Testis (tissue), 5 donors: ENCODE data around the gene LMCD1. TPM values are rescaled to one million over a fixed set of nuclear protein-coding genes. Genes with fewer than 3 reads are reported as not detected.

ENCODE experiments used
- DNase-seq: peaks from one replicate; pipeline ENCODE4 v3.0.0-alpha.2; 2019
- H3K27ac ChIP-seq, 2 donors: fragments of 200-600 bp; sonication (generic); one replicate each; pipeline ENCODE4 v1.5.1; 2019
- H3K27me3 ChIP-seq: fragments of 200-600 bp; sonication (generic); one replicate; pipeline ENCODE4 v1.5.1; 2019
- H3K36me3 ChIP-seq: fragments of 200-600 bp; sonication (generic); one replicate; pipeline ENCODE4 v1.5.1; 2017; ENCODE audit warnings: low read depth; ENCODE audit errors: missing control alignments
- H3K4me1 ChIP-seq: fragments of 200-600 bp; sonication (generic); one replicate; pipeline ENCODE4 v1.5.1; 2019
- H3K4me3 ChIP-seq, 2 donors: fragments of 200-600 bp; sonication (generic); one replicate each; pipeline ENCODE4 v1.5.1; 2017 to 2019
- H3K9me3 ChIP-seq: fragments of 200-600 bp; sonication (generic); one replicate; pipeline ENCODE4 v1.5.1; 2017
- POLR2A ChIP-seq: fragments of 450-650 bp; IDR thresholded peaks from one replicate; pipeline ENCODE4 v1.6.1; 2017; ENCODE audit warnings: antibody characterized with exemption, mild to moderate bottlenecking, moderate library complexity
- WGBS, 2 donors: methylation state at CpG; one replicate each; pipeline ENCODE4 v1.1.5; 2018; 5-methylcytosine and 5-hydroxymethylcytosine counted together
- intact Hi-C: fragments of 100-400 bp; cut with DNase I; formaldehyde crosslinking; loops from one replicate; pipeline ENCODE4 v1.15.1; 2023; ENCODE audit warnings: low total_unique reads
- long read RNA-seq, 2 donors: transcript quantifications; one replicate each; lab custom pipeline, GENCODE V29; 2026
- polyA plus RNA-seq: library from polyadenylated mRNA; stranded (reverse); fragments of 350-450 nt; fragmentation: Illumina TruSeq; extraction: RNeasy Lipid Tissue Mini Kit (QIAGEN cat#74804); gene quantifications from one replicate; pipeline ENCODE4 v1.2.3, GENCODE V29; 2014; ENCODE audit warnings: low read depth, low replicate concordance; ENCODE audit not compliant: insufficient read depth
- total RNA-seq, 2 donors: library from RNA; depleted of rRNA; stranded (reverse); fragments of >200 nt; gene quantifications; one replicate each; pipeline ENCODE4 v1.2.3, GENCODE V29; 2016
- TF ChIP-seq, protein P1 (sequence below), 3 experiments: fragments of 450-650 bp in 2 of 3; fragments of 200-600 bp in 1 of 3; sonication (generic) in 1 of 3; IDR thresholded peaks; one replicate each; pipeline ENCODE4 v1.5.1; 2016 to 2019; ENCODE audit warnings: antibody characterized with exemption in 3 of 3, mild to moderate bottlenecking in 2 of 3, moderate library complexity in 1 of 3

Gene LMCD1, protein sequence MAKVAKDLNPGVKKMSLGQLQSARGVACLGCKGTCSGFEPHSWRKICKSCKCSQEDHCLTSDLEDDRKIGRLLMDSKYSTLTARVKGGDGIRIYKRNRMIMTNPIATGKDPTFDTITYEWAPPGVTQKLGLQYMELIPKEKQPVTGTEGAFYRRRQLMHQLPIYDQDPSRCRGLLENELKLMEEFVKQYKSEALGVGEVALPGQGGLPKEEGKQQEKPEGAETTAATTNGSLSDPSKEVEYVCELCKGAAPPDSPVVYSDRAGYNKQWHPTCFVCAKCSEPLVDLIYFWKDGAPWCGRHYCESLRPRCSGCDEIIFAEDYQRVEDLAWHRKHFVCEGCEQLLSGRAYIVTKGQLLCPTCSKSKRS
- total RNA-seq (100 to 1,000 TPM in 1 of 2 donors, 10 to 100 TPM in 1; 47.9 to 103 TPM), polyA plus RNA-seq (53.3 TPM)
- long read RNA-seq, donor 1, full-length matches to known transcripts = 22 of 22 reads
- long read RNA-seq, donor 1, partial matches to known transcripts = 0 of 22 reads
- long read RNA-seq, donor 1, other reads (novel, unspliced or antisense) = 0 of 22 reads
- long read RNA-seq, donor 2, full-length matches to known transcripts = 12 of 12 reads
- long read RNA-seq, donor 2, partial matches to known transcripts = 0 of 12 reads
- long read RNA-seq, donor 2, other reads (novel, unspliced or antisense) = 0 of 12 reads

GRCh38 chr3:8501371-8502131 is at the start of gene LMCD1:
TSS of gene LMCD1 (plus strand) at chr3:8501823. CDS start at chr3:8501939, 116 bp downstream.
- H3K27ac ChIP-seq = peak within 1 kb of the TSS; percentile 78 to 80
- 1 to 3% methylated on average over 43 to 48 of the region's 49 CpGs for WGBS, 2 donors
- H3K36me3 ChIP-seq = no peaks in the 10 kb centered on the region
- peaks cover 52% of the 10 kb centered on the region for H3K4me1 ChIP-seq
- TF ChIP-seq, protein P1, sequence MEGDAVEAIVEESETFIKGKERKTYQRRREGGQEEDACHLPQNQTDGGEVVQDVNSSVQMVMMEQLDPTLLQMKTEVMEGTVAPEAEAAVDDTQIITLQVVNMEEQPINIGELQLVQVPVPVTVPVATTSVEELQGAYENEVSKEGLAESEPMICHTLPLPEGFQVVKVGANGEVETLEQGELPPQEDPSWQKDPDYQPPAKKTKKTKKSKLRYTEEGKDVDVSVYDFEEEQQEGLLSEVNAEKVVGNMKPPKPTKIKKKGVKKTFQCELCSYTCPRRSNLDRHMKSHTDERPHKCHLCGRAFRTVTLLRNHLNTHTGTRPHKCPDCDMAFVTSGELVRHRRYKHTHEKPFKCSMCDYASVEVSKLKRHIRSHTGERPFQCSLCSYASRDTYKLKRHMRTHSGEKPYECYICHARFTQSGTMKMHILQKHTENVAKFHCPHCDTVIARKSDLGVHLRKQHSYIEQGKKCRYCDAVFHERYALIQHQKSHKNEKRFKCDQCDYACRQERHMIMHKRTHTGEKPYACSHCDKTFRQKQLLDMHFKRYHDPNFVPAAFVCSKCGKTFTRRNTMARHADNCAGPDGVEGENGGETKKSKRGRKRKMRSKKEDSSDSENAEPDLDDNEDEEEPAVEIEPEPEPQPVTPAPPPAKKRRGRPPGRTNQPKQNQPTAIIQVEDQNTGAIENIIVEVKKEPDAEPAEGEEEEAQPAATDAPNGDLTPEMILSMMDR (IDR thresholded peaks at IDR 0.05) = peak in 1 of 3 experiments; percentile 5
- no peak for TF ChIP-seq POLR2A
- peak; percentile 97 for DNase-seq
- intact Hi-C loops = no loop called here
- no peaks in the 10 kb centered on the region for H3K27me3 ChIP-seq
- peak within 1 kb of the TSS; percentile 42 to 59 for H3K4me3 ChIP-seq
- H3K9me3 ChIP-seq = no peaks in the 10 kb centered on the region

GRCh38 chr3:8452112-8452511 is 49.5 kb upstream of the LMCD1 start:
- Histone ChIP-seq H3K36me3 (no peaks in the 10 kb centered on the region), H3K27me3 (no peaks in the 10 kb centered on the region), H3K4me1 (no peaks in the 10 kb centered on the region), H3K9me3 (no peaks in the 10 kb centered on the region), H3K27ac (no peak overlapping the region), H3K4me3 (no peak overlapping the region)
- TF ChIP-seq, protein P1 (IDR thresholded peaks at IDR 0.05) = no peak
- no peak for TF ChIP-seq POLR2A
- WGBS, 2 donors = 92 to 93% methylated on average over 4 of the region's 4 CpGs
- intact Hi-C loops = no loop called here
- DNase-seq = no peak

DNA sequence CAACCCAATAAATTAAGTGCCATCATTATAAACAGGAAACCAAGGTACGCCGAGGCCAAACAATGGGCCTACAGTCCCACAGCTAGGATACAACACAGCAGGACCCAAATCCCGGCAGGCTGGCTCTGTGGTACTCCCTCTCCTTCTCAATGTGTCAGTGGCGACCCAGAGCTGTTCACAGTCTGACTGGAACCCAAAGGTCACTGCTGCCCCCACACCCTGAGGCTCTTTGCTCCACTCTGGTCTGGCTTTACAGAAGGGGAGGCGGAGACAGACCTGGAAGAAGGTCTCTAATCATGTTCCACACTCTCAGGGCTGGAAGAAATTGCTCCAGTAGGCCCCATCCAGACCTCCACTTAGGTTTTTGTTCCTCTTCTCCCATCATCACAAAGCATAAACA is 48.5 kb upstream of the LMCD1 start:
- Histone ChIP-seq H3K4me1 (no peaks in the 10 kb centered on the region), H3K27ac (no peak overlapping the region), H3K36me3 (no peaks in the 10 kb centered on the region), H3K27me3 (no peaks in the 10 kb centered on the region), H3K9me3 (no peaks in the 10 kb centered on the region), H3K4me3 (no peak overlapping the region)
- DNase-seq = no peak
- 93 to 94% methylated on average over 5 of the region's 5 CpGs for WGBS, 2 donors
- intact Hi-C loops = no loop called here
- TF ChIP-seq, protein P1 (IDR thresholded peaks at IDR 0.05) = no peak
- no peak for TF ChIP-seq POLR2A

DNA sequence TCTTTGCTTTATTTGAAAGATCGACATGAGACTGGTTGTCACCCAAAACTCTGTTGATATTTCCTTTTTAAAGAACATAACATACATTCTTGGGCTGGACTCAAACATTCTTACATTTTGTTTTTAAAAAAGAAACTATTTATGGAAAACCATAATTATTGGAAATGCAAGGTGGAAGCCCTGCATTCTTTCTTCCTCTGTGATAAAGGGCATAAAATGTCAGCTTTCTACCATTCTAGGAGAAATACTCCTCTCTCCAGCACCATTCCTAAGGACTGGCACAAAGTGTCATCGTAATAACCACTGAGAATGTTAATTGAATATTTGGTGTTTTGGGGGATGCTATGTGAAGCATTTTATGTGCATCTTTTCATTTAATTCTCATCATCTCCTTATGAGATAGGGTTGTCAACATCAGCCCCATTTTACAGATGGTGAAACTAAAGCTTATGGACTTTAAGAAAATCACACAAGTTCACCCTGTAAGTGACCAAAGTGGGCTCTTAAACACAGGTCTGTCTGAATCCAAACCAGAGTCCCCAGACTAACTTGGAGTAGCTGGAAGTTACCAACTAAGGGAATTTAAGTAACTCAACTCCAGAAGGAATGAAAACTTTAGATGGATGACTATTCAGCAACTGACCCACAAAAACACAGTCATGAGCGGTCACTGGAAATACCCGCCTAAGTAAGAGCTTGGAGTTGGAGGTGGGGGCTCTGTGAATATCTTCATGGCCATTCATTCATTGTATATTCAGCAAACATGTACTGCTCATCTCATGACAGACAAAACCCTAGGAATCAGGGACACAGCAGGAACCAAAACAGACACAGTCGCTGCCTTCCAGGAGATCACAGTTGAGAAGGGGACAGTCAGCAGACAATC is 45.9 kb upstream of the LMCD1 start:
- WGBS, 2 donors = 81 to 83% methylated on average over 5 of the region's 5 CpGs
- no peak overlapping the region for H3K4me3 ChIP-seq
- H3K27me3 ChIP-seq = no peaks in the 10 kb centered on the region
- DNase-seq = no peak
- intact Hi-C loops = no loop called here
- H3K36me3 ChIP-seq = no peaks in the 10 kb centered on the region
- TF ChIP-seq POLR2A = no peak
- TF ChIP-seq, protein P1 (IDR thresholded peaks at IDR 0.05) = no peak
- no peak overlapping the region for H3K27ac ChIP-seq
- H3K4me1 ChIP-seq = no peaks in the 10 kb centered on the region
- H3K9me3 ChIP-seq = no peaks in the 10 kb centered on the region
